ENCODE results near the gene CD69. TPM values are rescaled to one million over a fixed set of nuclear protein-coding genes. Genes with fewer than 3 reads are reported as not detected.

Gene CD69
- 1 to 10 TPM in 3 of 10 donors, under 1 TPM in 5, not detected in 2; 0.17 to 6.2 (median 0.50) TPM for total RNA-seq
- under 1 TPM; 0.22 to 0.55 TPM for polyA plus RNA-seq
- long read RNA-seq, donor 1, result 0 reads
- long read RNA-seq, donor 2, result 0 reads
- long read RNA-seq, donor 3, result 0 reads

DNA sequence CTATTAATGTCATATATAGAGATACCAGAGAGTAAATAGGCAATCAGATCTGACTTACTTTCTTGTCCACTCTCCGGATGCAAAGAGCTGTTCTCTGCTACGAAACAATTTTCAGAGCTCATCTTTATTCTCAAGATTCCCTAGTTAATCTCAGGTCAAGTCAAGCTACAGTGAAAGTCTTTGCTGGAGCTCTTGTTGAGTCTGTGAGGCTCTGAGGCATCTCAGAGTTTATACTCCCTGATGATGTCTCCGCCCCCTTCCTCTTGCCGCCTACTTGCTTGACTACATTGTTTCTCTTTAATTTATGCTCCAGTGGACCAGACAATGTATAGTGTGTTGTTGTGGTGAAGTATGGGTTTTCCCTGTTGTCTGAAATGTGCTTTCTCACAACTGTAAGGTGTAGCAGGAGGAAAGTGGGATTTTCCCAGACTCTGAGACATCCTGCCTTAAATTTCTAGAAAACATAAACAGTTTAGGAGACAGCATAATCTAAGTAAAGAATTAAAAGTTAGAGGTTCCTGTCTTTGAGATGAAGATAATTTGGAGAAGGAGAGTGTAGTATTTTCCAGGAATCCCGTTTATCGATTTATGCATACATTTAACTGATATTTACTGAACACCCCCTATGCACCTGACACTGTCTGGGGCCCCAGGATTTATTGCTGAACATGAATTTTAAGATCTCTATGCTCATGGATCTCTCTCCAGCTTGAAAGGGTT lies at the start of gene CD69:
CD69 (minus strand) TSS at position 203 of the 720 bp plus-strand sequence; CDS start at position 122, 81 bp downstream.
- Histone ChIP-seq H3K27me3 (no peaks in the 10 kb centered on the region), H3K9me3 (no peaks in the 10 kb centered on the region), H3K4me1 (peaks cover 0 to 31% (median 0%) of the 10 kb centered on the region in 9 donors), H3K36me3 (peaks cover 0 to 8% (median 0%) of the 10 kb centered on the region in 9 donors), H3K4me3 (peak within 1 kb of the TSS in 1 of 10 donors; percentile 57), H3K27ac (peak within 1 kb of the TSS in 3 of 10 donors; percentile 17 to 82 (median 42))
- no peak for TF ChIP-seq CTCF (IDR thresholded peaks at IDR 0.05)
- 71 to 76% methylated on average over 6 of the region's 6 CpGs for WGBS, 2 donors
- DNase-seq (no peak), ATAC-seq (peak in 5 of 8 donors; percentile 32 to 56 (median 42))
- intact Hi-C loops (cut with DNase I), result no loop called here

GRCh38 chr12:9809866-9810265 lies 49.2 kb upstream of the CD69 start:
- Histone ChIP-seq H3K9me3 (no peaks in the 10 kb centered on the region), H3K36me3 (no peaks in the 10 kb centered on the region), H3K27ac (no peak overlapping the region), H3K27me3 (peaks cover 0 to 11% (median 0%) of the 10 kb centered on the region in 7 donors), H3K4me1 (peaks cover 0 to 17% (median 0%) of the 10 kb centered on the region in 9 donors), H3K4me3 (no peak overlapping the region)
- intact Hi-C loops (cut with DNase I), result loop anchor here in 5 of 10 donors (5.0 to 10.0 kb wide), 2 partner anchors 115 to 117 kb away; no protein-coding TSS in a partner anchor
- no peak for TF ChIP-seq CTCF (IDR thresholded peaks at IDR 0.05)
- no peak for DNase-seq
- no peak for ATAC-seq

DNA sequence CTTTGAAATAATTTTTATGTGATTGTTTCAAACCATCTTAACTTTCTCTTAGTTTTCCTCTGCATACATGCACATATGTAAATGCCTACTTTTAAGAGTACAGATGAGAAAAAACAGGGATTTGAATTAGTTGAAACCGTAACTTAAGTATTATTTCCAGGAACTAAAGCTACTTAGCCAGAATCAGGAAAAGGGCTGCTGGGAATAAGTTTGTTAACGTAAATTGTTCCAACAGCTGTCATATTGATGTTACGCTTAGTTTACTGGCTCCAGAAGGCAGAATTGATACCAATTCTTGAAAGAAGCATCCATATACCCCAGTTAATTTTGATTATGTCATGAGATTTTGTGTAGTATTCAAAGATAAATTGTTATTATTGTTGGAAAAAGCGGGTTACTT lies 48.6 kb upstream of the CD69 start:
- Histone ChIP-seq H3K27me3 (peaks cover 0 to 11% (median 0%) of the 10 kb centered on the region in 7 donors), H3K4me1 (peaks cover 0 to 17% (median 0%) of the 10 kb centered on the region in 9 donors), H3K36me3 (no peaks in the 10 kb centered on the region), H3K4me3 (no peak overlapping the region), H3K27ac (no peak overlapping the region), H3K9me3 (no peaks in the 10 kb centered on the region)
- DNase-seq (no peak), ATAC-seq (no peak)
- intact Hi-C loops (cut with DNase I), result no loop called here
- TF ChIP-seq CTCF (IDR thresholded peaks at IDR 0.05), result no peak
- 70 to 71% methylated on average over 4 of the region's 4 CpGs for WGBS, 2 donors

GRCh38 chr12:9808504-9808903 lies 47.8 kb upstream of the CD69 start:
- WGBS, 2 donors, result 67 to 71% methylated on average over 3 of the region's 3 CpGs

More at GRCh38 chr12:9808504-9808903, 47.8 kb upstream of the CD69 start:
- intact Hi-C loops (cut with DNase I), result no loop called here
- TF ChIP-seq CTCF (IDR thresholded peaks at IDR 0.05), result no peak
- ATAC-seq, result no peak
- no peaks in the 10 kb centered on the region for H3K36me3 ChIP-seq
- peaks cover 0 to 11% (median 0%) of the 10 kb centered on the region in 9 donors for H3K4me1 ChIP-seq
- no peaks in the 10 kb centered on the region for H3K9me3 ChIP-seq
- no peak for DNase-seq
- no peak overlapping the region for H3K4me3 ChIP-seq
- no peak overlapping the region for H3K27ac ChIP-seq
- H3K27me3 ChIP-seq, result peaks cover 0 to 5% (median 0%) of the 10 kb centered on the region in 7 donors

Measured in heart right ventricle (tissue), 16 donors.